A549 (cell line): ENCODE data around the gene MAST3. TPM values are rescaled to one million over a fixed set of nuclear protein-coding genes. Genes with fewer than 3 reads are reported as not detected.

Experiments used
- ATAC-seq, 2 experiments: fragments of 200-7000 bp in 1 of 2; fragments of >200 bp in 1 of 2; cut with Nextera tagmentation in 1 of 2; cut with Tn5 transposase in 1 of 2; 3 replicates each; pipeline versions ENCODE4 v1.8.0 to v1.9.1; 2018 to 2020; ENCODE audit warnings: mild to moderate bottlenecking in 1 of 2, moderate library complexity in 1 of 2
- CTCF ChIA-PET: fragments of 300-600 bp; sonication (Branson Sonifier 250); formaldehyde crosslinking; extraction: SDS; loops from one replicate; lab custom pipeline; 2021; ENCODE audit warnings: antibody characterized with exemption, inconsistent platforms; lab: Yijun Ruan, JAX
- POLR2A ChIA-PET: fragments of 350-600 bp; formaldehyde crosslinking; extraction: SDS; loops from one replicate; lab custom pipeline; 2021; ENCODE audit warnings: antibody characterized with exemption, inconsistent platforms; lab: Yijun Ruan, JAX
- DNase-seq, 2 experiments: peaks; one replicate each; pipeline versions ENCODE4 v3.0.0 to v3.0.0-alpha.2; 2011 to 2016; ENCODE audit warnings: low read depth in 1 of 2, low spot score in 1 of 2
- FAIRE-seq: peaks from 2 replicates; lab custom pipeline; 2011; peaks lifted over from hg19 to GRCh38; lab: Jason Lieb, UNC
- H3K27ac ChIP-seq, 2 experiments: fragments of >200 bp; sonication (Bioruptor Twin); formaldehyde crosslinking; 3 replicates each; pipeline ENCODE4 v1.5.1; 2016 to 2017
- H3K4me1 ChIP-seq: fragments of >200 bp; sonication (Bioruptor Twin); formaldehyde crosslinking; 3 replicates; pipeline ENCODE4 v1.6.1; 2016
- H3K4me2 ChIP-seq: fragments of >200 bp; sonication (Bioruptor Twin); formaldehyde crosslinking; 3 replicates; pipeline ENCODE4 v1.6.1; 2016
- H3K4me3 ChIP-seq: fragments of >200 bp; sonication (Bioruptor Twin); formaldehyde crosslinking; 3 replicates; pipeline ENCODE4 v1.5.1; 2016
- H3K9me3 ChIP-seq: fragments of >200 bp; sonication (Bioruptor Twin); formaldehyde crosslinking; 3 replicates; pipeline ENCODE4 v1.6.1; 2016
- BCL3 ChIP-seq: fragments of >200 bp; sonication (Bioruptor Twin); formaldehyde crosslinking; IDR thresholded peaks from 3 replicates; pipeline ENCODE4 v1.6.1; 2016
- CBX2 ChIP-seq: fragments of 200-600 bp; sonication (generic); IDR thresholded peaks from 2 replicates; pipeline ENCODE4 v1.6.1; 2016; ENCODE audit warnings: low read depth, mild to moderate bottlenecking, borderline replicate concordance
- CBX8 ChIP-seq: fragments of 200-600 bp; sonication (generic); IDR thresholded peaks from 2 replicates; pipeline ENCODE4 v1.6.1; 2016
- CEBPB ChIP-seq, 2 experiments: fragments of >200 bp in 1 of 2; sonication (Bioruptor Twin) in 1 of 2; formaldehyde crosslinking in 1 of 2; IDR thresholded peaks; 2 replicates each; pipeline ENCODE4 v1.6.1; 2012 to 2016
- CHD2 ChIP-seq: fragments of 150-350 bp; IDR thresholded peaks from 2 replicates; pipeline ENCODE4 v1.6.1; 2014; ENCODE audit warnings: low read length; ENCODE audit not compliant: partially characterized antibody
- CHD4 ChIP-seq: fragments of 200-600 bp; sonication (generic); IDR thresholded peaks from 2 replicates; pipeline ENCODE4 v1.6.1; 2016; ENCODE audit warnings: antibody characterized with exemption, mild to moderate bottlenecking, borderline replicate concordance
- CTCF ChIP-seq: fragments of >200 bp; sonication (Bioruptor Twin); formaldehyde crosslinking; IDR thresholded peaks from 3 replicates; pipeline ENCODE4 v1.5.1; 2016
- EHMT2 ChIP-seq: fragments of 200-600 bp; sonication (generic); IDR thresholded peaks from 2 replicates; pipeline ENCODE4 v1.6.1; 2016; ENCODE audit warnings: antibody characterized with exemption, low read depth, mild to moderate bottlenecking, moderate library complexity
- ELK1 ChIP-seq: fragments of 150-350 bp; IDR thresholded peaks from 2 replicates; pipeline ENCODE4 v1.6.1; 2014; ENCODE audit warnings: low read depth, mild to moderate bottlenecking, low read length
- EP300 ChIP-seq, 2 experiments: fragments of >200 bp; sonication (Bioruptor Twin); formaldehyde crosslinking; IDR thresholded peaks; 2 replicates in 1 of 2; 3 replicates in 1 of 2; pipeline ENCODE4 v1.6.1; 2016 to 2017
- FOSL2 ChIP-seq, 2 experiments: fragments of 450-650 bp in 1 of 2; fragments of >200 bp in 1 of 2; sonication (Bioruptor Twin) in 1 of 2; formaldehyde crosslinking; IDR thresholded peaks; 2 replicates each; pipeline versions ENCODE4 v1.5.0 to v1.6.1; 2016 to 2020; ENCODE audit warnings: mild to moderate bottlenecking in 1 of 2, moderate library complexity in 1 of 2
- HDAC2 ChIP-seq: fragments of 200-600 bp; sonication (generic); IDR thresholded peaks from 2 replicates; pipeline ENCODE4 v1.6.1; 2016
- HEYL ChIP-seq: fragments of 250-450 bp; sonication (Bioruptor Pico); IDR thresholded peaks from 2 replicates; pipeline ENCODE4 v1.8.0; 2021; ENCODE audit warnings: mild to moderate bottlenecking, moderate library complexity
- HOXA7 ChIP-seq: fragments of 250-450 bp; sonication (Bioruptor Pico); IDR thresholded peaks from 2 replicates; pipeline ENCODE4 v1.5.0; 2020; ENCODE audit warnings: mild to moderate bottlenecking, moderate library complexity
- HOXB5 ChIP-seq: fragments of 250-450 bp; sonication (Bioruptor Pico); IDR thresholded peaks from 2 replicates; pipeline ENCODE4 v1.5.0; 2020; ENCODE audit warnings: mild to moderate bottlenecking, moderate library complexity
- JUNB ChIP-seq: fragments of >200 bp; sonication (Bioruptor Twin); formaldehyde crosslinking; IDR thresholded peaks from 2 replicates; pipeline ENCODE4 v1.6.1; 2016
- MYC ChIP-seq: IDR thresholded peaks from 2 replicates; pipeline ENCODE4 v1.6.1; 2012; ENCODE audit warnings: mild to moderate bottlenecking, inconsistent platforms, low read length, improper control_type of control experiment, borderline replicate concordance
- PHF8 ChIP-seq: fragments of 200-600 bp; sonication (generic); IDR thresholded peaks from 2 replicates; pipeline ENCODE4 v1.6.1; 2016; ENCODE audit warnings: low read depth, mild to moderate bottlenecking, antibody characterized with exemption, moderate library complexity, borderline replicate concordance
- RARB ChIP-seq: fragments of 250-450 bp; sonication (Bioruptor Pico); IDR thresholded peaks from 2 replicates; pipeline ENCODE4 v1.8.0; 2021; ENCODE audit warnings: mild to moderate bottlenecking, moderate library complexity
- RFX5 ChIP-seq: fragments of 450-650 bp; IDR thresholded peaks from 2 replicates; pipeline ENCODE4 v1.7.1; 2014; ENCODE audit warnings: antibody characterized with exemption, mild to moderate bottlenecking, moderate library complexity
- TP53 ChIP-seq: fragments of 250-450 bp; sonication (Bioruptor Pico); IDR thresholded peaks from 2 replicates; pipeline ENCODE4 v1.5.0; 2021; ENCODE audit warnings: mild to moderate bottlenecking, moderate library complexity
- USF2 ChIP-seq: fragments of 450-650 bp; IDR thresholded peaks from 2 replicates; pipeline ENCODE4 v1.6.1; 2014; ENCODE audit warnings: antibody characterized with exemption
- ZC3H11A ChIP-seq: fragments of 450-650 bp; IDR thresholded peaks from 2 replicates; pipeline ENCODE4 v1.6.1; 2014; ENCODE audit warnings: antibody characterized with exemption, mild to moderate bottlenecking
- ZFP36 ChIP-seq: fragments of 450-650 bp; IDR thresholded peaks from 2 replicates; pipeline ENCODE4 v1.6.1; 2014; ENCODE audit warnings: borderline replicate concordance; ENCODE audit not compliant: partially characterized antibody
- ZNF302 ChIP-seq: fragments of 250-450 bp; sonication (Bioruptor Pico); IDR thresholded peaks from 2 replicates; pipeline ENCODE4 v1.9.0; 2021; ENCODE audit warnings: inconsistent platforms, mild to moderate bottlenecking, moderate library complexity
- WGBS: methylation state at CpG from one replicate; pipeline ENCODE4 v1.1.6; 2017; ENCODE audit errors: missing lambda C conversion rate; 5-methylcytosine and 5-hydroxymethylcytosine counted together
- polyA plus RNA-seq, 4 experiments: library from polyadenylated mRNA; depleted of rRNA in 3 of 4; stranded (reverse); fragments of >200 nt; fragmentation: RNase III in 1 of 4; extraction: RNeasy Plus Mini Kit Qiagen cat#74134 plus additional on column Dnase treatment in 1 of 4; gene quantifications; 2 replicates in 3 of 4; 3 replicates in 1 of 4; pipeline ENCODE4 v1.2.3, GENCODE V29; 2011 to 2017

MAST3 gene
- polyA plus RNA-seq, 2 of the 4 experiments (the other 2 are of a cell fraction): 1.3 to 2.5 TPM

- no peak for ATAC-seq
- H3K4me1 ChIP-seq: no peaks in the 10 kb centered on the region
- H3K4me2 ChIP-seq: no peak overlapping the region
- FAIRE-seq: no peak
- CTCF ChIA-PET: interaction anchor here (0.9 to 2.2 kb wide), 5 partner anchors 8 to 175 kb away, joined by 3 to 4 read pairs (median 3); no protein-coding TSS in a partner anchor
- 81% methylated on average over 6 of the region's 6 CpGs for WGBS
- H3K27ac ChIP-seq: no peak overlapping the region
- no peaks in the 10 kb centered on the region for H3K9me3 ChIP-seq
- no peak for TF ChIP-seq RFX5
- TF ChIP-seq HOXA7 (CRISPR knock-in tag): no peak
- no peak for TF ChIP-seq CHD2
- no peak for TF ChIP-seq CHD4
- TF ChIP-seq ZFP36: no peak
- TF ChIP-seq RARB: no peak
- no peak for TF ChIP-seq PHF8
- TF ChIP-seq ZNF302 (CRISPR knock-in tag): no peak
- no peak for TF ChIP-seq HEYL
- TF ChIP-seq HDAC2: no peak
- no peak overlapping the region for H3K4me3 ChIP-seq
- DNase-seq: no peak
- POLR2A ChIA-PET: no interaction called here
Observed at GRCh38 chr19:18185538-18185937, 88.0 kb downstream of the MAST3 start.

- POLR2A ChIA-PET: no interaction called here
Observed at GRCh38 chr19:18190278-18190677, 92.7 kb downstream of the MAST3 start.

GRCh38 chr19:18191640-18192062 is 94.1 kb downstream of the MAST3 start:
- CTCF ChIA-PET: interaction anchor here (0.8 to 5.8 kb wide), 26 partner anchors 8 to 227 kb away, joined by 3 to 60 read pairs (median 5); partner anchors contain the start of genes IFI30, PIK3R2, RAB3A and SSBP4
- Histone ChIP-seq H3K4me2 (peak overlapping the region; percentile 81), H3K9me3 (no peaks in the 10 kb centered on the region)
- TF ChIP-seq CBX2: no peak
- TF ChIP-seq CEBPB (IDR thresholded peaks at IDR 0.05): no peak
- no peak for TF ChIP-seq HOXA7 (CRISPR knock-in tag)
- TF ChIP-seq EP300 (IDR thresholded peaks at IDR 0.05): no peak
- no peak for TF ChIP-seq TP53 (CRISPR knock-in tag)
- no peak for TF ChIP-seq CTCF
- TF ChIP-seq CHD2: no peak
- TF ChIP-seq HOXB5 (CRISPR knock-in tag): no peak
- TF ChIP-seq, all 56 proteins: peak for 0
- FAIRE-seq (no peak), DNase-seq (no peak), ATAC-seq (no peak)
- POLR2A ChIA-PET: no interaction called here
- H3K27ac ChIP-seq: peak overlapping the region; percentile 62 to 87; a peak in 5 of 6 replicates
- 76% methylated on average over 5 of the region's 5 CpGs for WGBS
- peak overlapping the region; percentile 52; the same call in 1 of the 3 replicates for H3K4me3 ChIP-seq
- peaks cover 14% of the 10 kb centered on the region; the same call in 2 of the 3 replicates for H3K4me1 ChIP-seq

More at GRCh38 chr19:18190278-18190677, 92.7 kb downstream of the MAST3 start:
- TF ChIP-seq USF2: no peak
- no peak for TF ChIP-seq CEBPB (IDR thresholded peaks at IDR 0.05)
- TF ChIP-seq ELK1: no peak
- TF ChIP-seq EHMT2: no peak
- TF ChIP-seq HEYL: no peak
- no peak for TF ChIP-seq MYC
- no peak for TF ChIP-seq CHD4
- TF ChIP-seq CBX8: no peak
- no peak for TF ChIP-seq BCL3
- TF ChIP-seq JUNB: no peak
- TF ChIP-seq ZC3H11A: no peak
- TF ChIP-seq FOSL2 (IDR thresholded peaks at IDR 0.05): no peak
- TF ChIP-seq FOSL2 (CRISPR knock-in tag; IDR thresholded peaks at IDR 0.05): no peak
- Histone ChIP-seq H3K4me2 (no peak overlapping the region), H3K4me3 (no peak overlapping the region), H3K9me3 (no peaks in the 10 kb centered on the region), H3K27ac (no peak overlapping the region), H3K4me1 (peaks cover 14% of the 10 kb centered on the region; the same call in 2 of the 3 replicates)
- ATAC-seq (no peak), FAIRE-seq (no peak), DNase-seq (no peak)
- 81% methylated on average over 4 of the region's 4 CpGs for WGBS
- CTCF ChIA-PET: interaction anchor here (1.4 to 5.8 kb wide), 5 partner anchors 27 to 91 kb away, joined by 3 to 60 read pairs (median 5); partner anchors contain the start of genes JUND and PIK3R2
